Keratinocyte (primary cell): ENCODE measurements around the gene PLCB3.

Source experiments
- CTCF ChIP-seq, 3 experiments: IDR thresholded peaks in 1 of 3; conservative IDR thresholded peaks in 1 of 3; optimal IDR thresholded peaks in 1 of 3; 2 replicates in 2 of 3; 3 replicates in 1 of 3; pipeline versions ENCODE3 to v1.5.1; 2011; ENCODE audit warnings: low read length in 3 of 3, mild to moderate bottlenecking in 3 of 3, moderate library complexity in 2 of 3, control low read depth in 1 of 3, inconsistent platforms in 1 of 3; ENCODE audit not compliant: insufficient read depth in 2 of 3; ENCODE audit errors: extremely low read depth in 1 of 3
- EZH2 ChIP-seq: IDR thresholded peaks from one replicate; pipeline ENCODE4 v1.6.1; 2012; ENCODE audit warnings: inconsistent platforms, mild to moderate bottlenecking, low read length, moderate library complexity

GRCh38 chr11:64230985-64231365 lies 20.4 kb upstream of the PLCB3 start:
- TF ChIP-seq CTCF (optimal IDR thresholded peaks at IDR 0.05 in 1 of 3, IDR thresholded peaks at IDR 0.05 in 1 of 3, conservative IDR thresholded peaks at IDR 0.05 in 1 of 3; ENCODE audit: extremely low read depth in 1 of 3, insufficient read depth in 2 of 3, low read length in 3 of 3) (no peak), EZH2 (no peak)
